Measurements from ENCODE around the gene FAIM2.

FAIM2 gene

GRCh38 chr12:49821373-49822287 is 82.1 kb downstream of the FAIM2 start:
- DNase-seq, result no peak

GRCh38 chr12:49819786-49820185 is 83.9 kb downstream of the FAIM2 start:
- DNase-seq, result no peak

GRCh38 chr12:49818241-49818895 is 85.3 kb downstream of the FAIM2 start:
- no peak for DNase-seq

Measured in activated T-cell treated with anti-CD3 and anti-CD28 coated beads, Interleukin-2, amount 50 U/mL, for 48 hours (primary cell).